Activated CD4-positive, alpha-beta T cell treated with anti-CD3 and anti-CD28 coated beads for 4 hours (primary cell): ENCODE results near the gene MYO18B.

Experiments used
- DNase-seq, 2 donors: peaks; one replicate each; pipeline ENCODE4 v3.0.0-alpha.2; 2020

MYO18B gene

GRCh38 chr22:25749420-25750169 is 7.6 kb downstream of the MYO18B start:
- no peak for DNase-seq

GRCh38 chr22:25750569-25751173 is 8.7 kb downstream of the MYO18B start:
- DNase-seq: no peak

- DNase-seq: no peak
These were observed 9.2 kb downstream of the MYO18B start for GRCh38 chr22:25751174-25751581.

- DNase-seq: no peak
These were observed 10.7 kb downstream of the MYO18B start for GRCh38 chr22:25752615-25753214.

- no peak for DNase-seq
These were observed 11.3 kb downstream of the MYO18B start for GRCh38 chr22:25753252-25753651.

- DNase-seq: no peak
These were observed 12.7 kb downstream of the MYO18B start for GRCh38 chr22:25754527-25755202.

GRCh38 chr22:25757686-25758085 is 15.7 kb downstream of the MYO18B start:
- DNase-seq: no peak

- no peak for DNase-seq
These were observed 16.3 kb downstream of the MYO18B start for GRCh38 chr22:25758316-25758715.

GRCh38 chr22:25759825-25760231 is 17.8 kb downstream of the MYO18B start:
- no peak for DNase-seq

GRCh38 chr22:25760294-25760693 is 18.3 kb downstream of the MYO18B start:
- no peak for DNase-seq

- DNase-seq: no peak
These were observed 19.0 kb downstream of the MYO18B start for GRCh38 chr22:25760848-25761595.

GRCh38 chr22:25762147-25762546 is 20.2 kb downstream of the MYO18B start:
- no peak for DNase-seq

- no peak for DNase-seq
These were observed 21.3 kb downstream of the MYO18B start for GRCh38 chr22:25763239-25763777.

GRCh38 chr22:25764270-25765015 is 22.5 kb downstream of the MYO18B start:
- no peak for DNase-seq

GRCh38 chr22:25765016-25765367 is 23.0 kb downstream of the MYO18B start:
- DNase-seq: no peak

- DNase-seq: no peak
These were observed 23.8 kb downstream of the MYO18B start for GRCh38 chr22:25765801-25766200.

GRCh38 chr22:25766418-25766817 is 24.4 kb downstream of the MYO18B start:
- no peak for DNase-seq

GRCh38 chr22:25770333-25770732 is 28.3 kb downstream of the MYO18B start:
- no peak for DNase-seq

- DNase-seq: no peak
These were observed 30.3 kb downstream of the MYO18B start for GRCh38 chr22:25772288-25772687.

- no peak for DNase-seq
These were observed 32.6 kb downstream of the MYO18B start for GRCh38 chr22:25774575-25775026.

- DNase-seq: no peak
These were observed 33.5 kb downstream of the MYO18B start for GRCh38 chr22:25775531-25775930.

GRCh38 chr22:25777411-25777810 is 35.4 kb downstream of the MYO18B start:
- DNase-seq: no peak
